Fibroblast of lung (primary cell): ENCODE measurements around the gene UQCRH. TPM values are rescaled to one million over a fixed set of nuclear protein-coding genes. Genes with fewer than 3 reads are reported as not detected.
A peak's percentile ranks its signal among the peaks of the same experiment; 100 is the strongest.

ENCODE experiments used
- DNase-seq, 2 donors: peaks; one replicate each; pipeline versions ENCODE4 v3.0.0 to v3.0.0-alpha.2; 2010; ENCODE audit warnings: low read depth in 2 of 2
- H2AFZ ChIP-seq: 2 replicates; pipeline ENCODE4 v1.5.1; 2012; ENCODE audit warnings: low read length, control low read depth, inconsistent platforms
- H3K27ac ChIP-seq: 2 replicates; pipeline ENCODE4 v1.5.1; 2011; ENCODE audit warnings: low read length, control low read depth; ENCODE audit not compliant: insufficient read depth
- H3K27me3 ChIP-seq: 2 replicates; pipeline ENCODE4 v1.5.1; 2011; ENCODE audit warnings: mild to moderate bottlenecking, low read length; ENCODE audit not compliant: control insufficient read depth, insufficient read depth
- H3K36me3 ChIP-seq: 2 replicates; pipeline ENCODE4 v1.5.1; 2011; ENCODE audit warnings: low read length; ENCODE audit not compliant: control insufficient read depth, insufficient read depth
- H3K4me1 ChIP-seq: 2 replicates; pipeline ENCODE4 v1.5.1; 2011; ENCODE audit warnings: low read length; ENCODE audit not compliant: control insufficient read depth, insufficient read depth; ENCODE audit errors: extremely low read depth
- H3K4me2 ChIP-seq: 2 replicates; pipeline ENCODE4 v1.5.1; 2011; ENCODE audit warnings: low read length, control low read depth; ENCODE audit not compliant: insufficient read depth; ENCODE audit errors: extremely low read depth
- H3K4me3 ChIP-seq, 4 experiments: fragments of 200-600 bp in 1 of 4; sonication (generic) in 1 of 4; replicated peaks in 1 of 4; 2 replicates each; pipeline ENCODE4 v1.5.1; 2011 to 2016; ENCODE audit warnings: low read length in 4 of 4, low read depth in 3 of 4, mild to moderate bottlenecking in 3 of 4, control low read depth in 2 of 4, inconsistent platforms in 1 of 4, mixed read lengths in 1 of 4; ENCODE audit not compliant: insufficient read depth in 1 of 4; ENCODE audit errors: control extremely low read depth in 1 of 4
- H3K79me2 ChIP-seq: 2 replicates; pipeline ENCODE4 v1.5.1; 2012; ENCODE audit warnings: mild to moderate bottlenecking, low read length, inconsistent platforms; ENCODE audit not compliant: control insufficient read depth, insufficient read depth
- H3K9ac ChIP-seq: 2 replicates; pipeline ENCODE4 v1.5.1; 2011; ENCODE audit warnings: mild to moderate bottlenecking, low read length, control low read depth; ENCODE audit not compliant: insufficient read depth
- H3K9me3 ChIP-seq: 2 replicates; pipeline ENCODE4 v1.5.1; 2012; ENCODE audit warnings: low read depth, low read length; ENCODE audit not compliant: control insufficient read depth, insufficient read depth
- H4K20me1 ChIP-seq: 2 replicates; pipeline ENCODE4 v1.5.1; 2011; ENCODE audit warnings: low read length; ENCODE audit not compliant: control insufficient read depth, insufficient read depth; ENCODE audit errors: extremely low read depth
- CTCF ChIP-seq, 2 donors: IDR thresholded peaks in 1 of 2; conservative IDR thresholded peaks in 1 of 2; 1 replicate in 1 of 2; 2 replicates in 1 of 2; pipeline ENCODE4 v1.5.1; 2011 to 2012; ENCODE audit warnings: low read length in 2 of 2, control low read depth in 1 of 2, inconsistent platforms in 1 of 2, low read depth in 1 of 2, mild to moderate bottlenecking in 1 of 2
- EZH2 ChIP-seq: IDR thresholded peaks from 2 replicates; pipeline ENCODE4 v1.5.1; 2012; ENCODE audit warnings: low read length, control low read depth, mild to moderate bottlenecking; ENCODE audit errors: missing control alignments
- polyA plus RNA-seq, 2 donors: library from polyadenylated mRNA; depleted of rRNA in 1 of 2; stranded (reverse) in 1 of 2; unstranded in 1 of 2; fragments of >200 nt; gene quantifications; 2 replicates each; pipeline ENCODE4 v1.2.1, GENCODE V29; 2011 to 2012; ENCODE audit warnings: missing spikeins in 1 of 2
- total RNA-seq: library from RNA; depleted of rRNA; stranded (reverse); fragments of >200 nt; gene quantifications from 2 replicates; pipeline ENCODE4 v1.2.1, GENCODE V29; 2014

Gene UQCRH
- total and polyA plus RNA-seq, 2 donors (not counting 1 experiment from before 2014, with no cell fraction given) = 447 to 514 TPM

GRCh38 chr1:46284058-46284457, 19.4 kb upstream of the UQCRH start:
- H3K4me2 ChIP-seq = no peak overlapping the region
- DNase-seq = no peak
- no peak overlapping the region for H3K4me3 ChIP-seq
- H4K20me1 ChIP-seq = peaks cover 1% of the 10 kb centered on the region
- no peak overlapping the region for H2AFZ ChIP-seq
- TF ChIP-seq CTCF (conservative IDR thresholded peaks at IDR 0.05 in 1 of 2, IDR thresholded peaks at IDR 0.05 in 1 of 2; ENCODE audit: low read depth in 1 of 2, low read length in 2 of 2) (no peak), EZH2 (no peak)
- peaks cover 32% of the 10 kb centered on the region for H3K36me3 ChIP-seq
- no peaks in the 10 kb centered on the region for H3K4me1 ChIP-seq
- no peak overlapping the region for H3K27ac ChIP-seq
- no peaks in the 10 kb centered on the region for H3K27me3 ChIP-seq
- H3K79me2 ChIP-seq = no peaks in the 10 kb centered on the region
- H3K9me3 ChIP-seq = no peaks in the 10 kb centered on the region
- no peak overlapping the region for H3K9ac ChIP-seq

GRCh38 chr1:46284597-46285564, 18.6 kb upstream of the UQCRH start:
- peak; percentile 16 to 18 for DNase-seq
- Histone ChIP-seq H3K9me3 (no peaks in the 10 kb centered on the region), H3K36me3 (peaks cover 27% of the 10 kb centered on the region), H3K79me2 (no peaks in the 10 kb centered on the region), H3K4me3 (no peak overlapping the region), H3K4me2 (no peak overlapping the region), H3K27ac (no peak overlapping the region), H3K9ac (no peak overlapping the region), H4K20me1 (peaks cover 1% of the 10 kb centered on the region), H3K4me1 (no peaks in the 10 kb centered on the region), H3K27me3 (no peaks in the 10 kb centered on the region), H2AFZ (no peak overlapping the region)
- no peak for TF ChIP-seq EZH2
- TF ChIP-seq CTCF (conservative IDR thresholded peaks at IDR 0.05 in 1 of 2, IDR thresholded peaks at IDR 0.05 in 1 of 2; ENCODE audit: low read depth in 1 of 2, low read length in 2 of 2) = no peak

GRCh38 chr1:46285730-46286477, 17.6 kb upstream of the UQCRH start:
- TF ChIP-seq CTCF (conservative IDR thresholded peaks at IDR 0.05 in 1 of 2, IDR thresholded peaks at IDR 0.05 in 1 of 2; ENCODE audit: low read depth in 1 of 2, low read length in 2 of 2) (no peak), EZH2 (no peak)
- no peak overlapping the region for H3K9ac ChIP-seq
- no peaks in the 10 kb centered on the region for H3K27me3 ChIP-seq
- H3K27ac ChIP-seq = no peak overlapping the region
- peaks cover 1% of the 10 kb centered on the region for H4K20me1 ChIP-seq
- no peak for DNase-seq
- H3K4me1 ChIP-seq = no peaks in the 10 kb centered on the region
- no peaks in the 10 kb centered on the region for H3K79me2 ChIP-seq
- H3K4me3 ChIP-seq = no peak overlapping the region
- H3K36me3 ChIP-seq = peaks cover 22% of the 10 kb centered on the region
- H3K4me2 ChIP-seq = no peak overlapping the region
- no peaks in the 10 kb centered on the region for H3K9me3 ChIP-seq
- H2AFZ ChIP-seq = no peak overlapping the region
